GM20431 (cell line): ENCODE measurements around the gene TRIO.

Experiments
- in situ Hi-C: fragments of 300-500 bp; cut with MseI, MboI; formaldehyde crosslinking; loops from one replicate; pipeline ENCODE4 v1.15.0; 2020; ENCODE audit warnings: low sequenced_read_pairs; ENCODE audit not compliant: unreplicated experiment

TRIO gene

GRCh38 chr5:14121552-14121951 lies 21.6 kb upstream of the TRIO start:
- in situ Hi-C loops = no loop called here

GRCh38 chr5:14122089-14122488 lies 21.1 kb upstream of the TRIO start:
- in situ Hi-C loops = no loop called here

- in situ Hi-C loops = no loop called here
These were observed 19.6 kb upstream of the TRIO start for GRCh38 chr5:14123551-14123950.

GRCh38 chr5:14123974-14124482 lies 19.1 kb upstream of the TRIO start:
- in situ Hi-C loops = no loop called here

- in situ Hi-C loops = no loop called here
These were observed 17.9 kb upstream of the TRIO start for GRCh38 chr5:14125262-14125661.

GRCh38 chr5:14127587-14127986 lies 15.6 kb upstream of the TRIO start:
- in situ Hi-C loops = no loop called here

- in situ Hi-C loops = no loop called here
These were observed 15.1 kb upstream of the TRIO start for GRCh38 chr5:14128079-14128478.

- in situ Hi-C loops = no loop called here
These were observed 14.0 kb upstream of the TRIO start for GRCh38 chr5:14129123-14129522.

- in situ Hi-C loops = no loop called here
These were observed 11.2 kb upstream of the TRIO start for GRCh38 chr5:14131855-14132503.

- in situ Hi-C loops = no loop called here
These were observed 9.7 kb upstream of the TRIO start for GRCh38 chr5:14133394-14133793.

- in situ Hi-C loops = no loop called here
These were observed 9.1 kb upstream of the TRIO start for GRCh38 chr5:14134083-14134482.

GRCh38 chr5:14134771-14135170 lies 8.4 kb upstream of the TRIO start:
- in situ Hi-C loops = no loop called here

- in situ Hi-C loops = no loop called here
These were observed 7.5 kb upstream of the TRIO start for GRCh38 chr5:14135621-14136020.

GRCh38 chr5:14136228-14136627 lies 6.9 kb upstream of the TRIO start:
- in situ Hi-C loops = no loop called here

- in situ Hi-C loops = no loop called here
These were observed 4.3 kb upstream of the TRIO start for GRCh38 chr5:14138608-14139540.

- in situ Hi-C loops = no loop called here
These were observed 1.4 kb upstream of the TRIO start for GRCh38 chr5:14141764-14142163.

GRCh38 chr5:14142202-14142826 lies 828 bp upstream of the TRIO start:
- in situ Hi-C loops = no loop called here

- in situ Hi-C loops = no loop called here
These were observed 351 bp downstream of the TRIO start for GRCh38 chr5:14143546-14143840.

GRCh38 chr5:14143841-14144585 lies 871 bp downstream of the TRIO start:
- in situ Hi-C loops = no loop called here
